ENCODE results near the gene PDIA6. TPM values are rescaled to one million over a fixed set of nuclear protein-coding genes. Genes with fewer than 3 reads are reported as not detected.

The PDIA6 gene
- total RNA-seq, 1 experiment from 2014 or later = 317 TPM

DNA sequence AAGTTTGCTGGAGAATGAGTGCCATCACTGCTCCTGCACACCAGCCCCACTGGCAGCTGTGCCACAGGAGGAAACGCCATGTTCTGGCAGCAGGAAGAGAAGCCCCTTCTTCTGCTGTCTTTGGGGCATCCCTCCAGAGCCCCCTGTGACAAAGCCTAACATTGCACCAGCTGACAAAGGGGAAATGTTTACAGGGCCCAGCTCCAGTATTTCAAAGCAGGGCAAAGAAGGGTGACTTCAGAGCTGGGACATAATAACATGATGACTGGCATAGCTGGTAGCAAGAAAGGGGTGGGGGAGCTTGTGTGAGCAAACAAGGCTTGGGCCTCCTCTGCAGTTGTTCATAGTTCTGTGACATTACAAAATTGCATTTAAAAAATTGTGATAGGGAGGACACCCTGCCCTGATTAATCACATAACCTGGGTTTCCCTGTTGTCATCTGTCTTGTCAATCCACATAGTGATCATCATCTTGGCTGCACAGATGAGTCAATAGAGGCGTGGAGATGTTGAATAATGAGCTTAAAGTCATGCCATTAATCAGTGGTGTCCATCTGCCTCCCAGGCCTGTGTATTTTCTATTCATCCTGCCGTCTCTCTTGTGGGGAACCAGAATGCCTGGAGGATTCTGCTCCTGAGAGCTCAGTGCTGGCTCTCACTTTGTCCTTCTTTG, 29.1 kb upstream of the PDIA6 start:
- no TSS peak for BruUV-seq (replicated peaks)
- CTCF ChIA-PET = interaction anchor here (0.7 kb wide), 1 partner anchor 271 kb away, joined by 4 read pairs; no protein-coding TSS in a partner anchor
- TF ChIP-seq, protein P1, sequence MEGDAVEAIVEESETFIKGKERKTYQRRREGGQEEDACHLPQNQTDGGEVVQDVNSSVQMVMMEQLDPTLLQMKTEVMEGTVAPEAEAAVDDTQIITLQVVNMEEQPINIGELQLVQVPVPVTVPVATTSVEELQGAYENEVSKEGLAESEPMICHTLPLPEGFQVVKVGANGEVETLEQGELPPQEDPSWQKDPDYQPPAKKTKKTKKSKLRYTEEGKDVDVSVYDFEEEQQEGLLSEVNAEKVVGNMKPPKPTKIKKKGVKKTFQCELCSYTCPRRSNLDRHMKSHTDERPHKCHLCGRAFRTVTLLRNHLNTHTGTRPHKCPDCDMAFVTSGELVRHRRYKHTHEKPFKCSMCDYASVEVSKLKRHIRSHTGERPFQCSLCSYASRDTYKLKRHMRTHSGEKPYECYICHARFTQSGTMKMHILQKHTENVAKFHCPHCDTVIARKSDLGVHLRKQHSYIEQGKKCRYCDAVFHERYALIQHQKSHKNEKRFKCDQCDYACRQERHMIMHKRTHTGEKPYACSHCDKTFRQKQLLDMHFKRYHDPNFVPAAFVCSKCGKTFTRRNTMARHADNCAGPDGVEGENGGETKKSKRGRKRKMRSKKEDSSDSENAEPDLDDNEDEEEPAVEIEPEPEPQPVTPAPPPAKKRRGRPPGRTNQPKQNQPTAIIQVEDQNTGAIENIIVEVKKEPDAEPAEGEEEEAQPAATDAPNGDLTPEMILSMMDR (IDR thresholded peaks at IDR 0.05; ENCODE audit: unreplicated experiment) = no peak
- H3K36me3 Mint-ChIP-seq (ENCODE audit: insufficient read depth, unreplicated experiment) = peaks cover 7% of the 10 kb centered on the region
- H3K4me3 Mint-ChIP-seq (ENCODE audit: low read depth, unreplicated experiment) = no peak overlapping the region
- intact Hi-C loops (cut with micrococcal nuclease; ENCODE audit: unreplicated experiment) = no loop called here
- H3K27me3 Mint-ChIP-seq (ENCODE audit: unreplicated experiment) = peaks cover 74% of the 10 kb centered on the region
- peaks cover 12% of the 10 kb centered on the region for H3K4me1 Mint-ChIP-seq (ENCODE audit: low read depth, unreplicated experiment)
- H3K27ac Mint-ChIP-seq (ENCODE audit: unreplicated experiment) = no peak overlapping the region
- no peak for DNase-seq
- peaks cover 7% of the 10 kb centered on the region for H3K9me3 Mint-ChIP-seq (ENCODE audit: low read depth, unreplicated experiment)

DNA sequence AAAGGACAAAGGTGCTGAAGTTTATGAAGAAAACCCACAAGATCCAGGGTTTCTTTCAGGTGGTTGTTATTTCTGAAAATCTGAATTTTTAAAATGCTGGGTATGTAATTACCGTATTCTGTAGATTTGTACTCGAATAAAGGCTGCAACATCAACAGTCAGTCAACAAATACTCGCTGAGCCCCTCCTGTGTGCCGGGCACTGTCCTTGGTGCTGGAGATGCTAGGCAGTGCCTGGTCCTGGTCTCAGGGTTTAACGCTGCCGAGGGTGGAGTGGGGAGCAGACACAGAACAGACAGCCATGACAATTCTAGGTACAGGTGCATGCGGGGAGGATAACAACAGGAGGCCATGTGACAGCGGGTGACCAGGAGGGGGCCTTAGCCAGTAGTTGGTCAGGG, 27.2 kb upstream of the PDIA6 start:
- H3K36me3 Mint-ChIP-seq (ENCODE audit: insufficient read depth, unreplicated experiment) = peaks cover 7% of the 10 kb centered on the region
- no peak overlapping the region for H3K4me3 Mint-ChIP-seq (ENCODE audit: low read depth, unreplicated experiment)
- DNase-seq = no peak
- TF ChIP-seq, protein P1 (IDR thresholded peaks at IDR 0.05; ENCODE audit: unreplicated experiment) = no peak
- intact Hi-C loops (cut with micrococcal nuclease; ENCODE audit: unreplicated experiment) = loop anchor here (10.0 kb wide), 1 partner anchor 745 kb away; no protein-coding TSS in a partner anchor
- H3K27me3 Mint-ChIP-seq (ENCODE audit: unreplicated experiment) = peaks cover 58% of the 10 kb centered on the region
- peaks cover 7% of the 10 kb centered on the region for H3K9me3 Mint-ChIP-seq (ENCODE audit: low read depth, unreplicated experiment)
- no TSS peak for BruUV-seq (replicated peaks)
- CTCF ChIA-PET = no interaction called here
- peaks cover 12% of the 10 kb centered on the region for H3K4me1 Mint-ChIP-seq (ENCODE audit: low read depth, unreplicated experiment)
- no peak overlapping the region for H3K27ac Mint-ChIP-seq (ENCODE audit: unreplicated experiment)

DNA sequence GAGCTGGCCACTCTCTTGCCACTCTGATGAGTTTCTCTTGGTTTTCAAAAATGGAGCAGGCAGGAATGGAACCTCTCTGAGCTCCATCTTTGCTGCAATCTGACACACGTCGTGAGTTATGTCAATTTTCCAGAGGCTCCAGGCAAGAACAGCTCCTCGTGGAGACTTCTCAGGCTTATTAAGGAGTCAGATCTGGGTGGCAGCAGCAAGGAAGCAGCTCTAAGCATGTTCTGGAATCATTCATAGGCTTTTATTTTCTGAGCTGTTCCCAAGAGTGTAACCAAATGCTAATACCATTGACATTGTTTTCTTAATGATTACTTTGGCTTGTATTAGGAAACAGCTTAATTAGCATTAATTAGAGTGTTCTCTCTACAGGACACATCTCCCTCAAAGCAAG, 26.1 kb upstream of the PDIA6 start:
- Mint-ChIP-seq H3K9me3 (ENCODE audit: low read depth, unreplicated experiment) (peaks cover 7% of the 10 kb centered on the region), H3K36me3 (ENCODE audit: insufficient read depth, unreplicated experiment) (peaks cover 7% of the 10 kb centered on the region), H3K4me1 (ENCODE audit: low read depth, unreplicated experiment) (peaks cover 5% of the 10 kb centered on the region), H3K27ac (ENCODE audit: unreplicated experiment) (no peak overlapping the region), H3K27me3 (ENCODE audit: unreplicated experiment) (peaks cover 49% of the 10 kb centered on the region), H3K4me3 (ENCODE audit: low read depth, unreplicated experiment) (no peak overlapping the region)
- intact Hi-C loops (cut with micrococcal nuclease; ENCODE audit: unreplicated experiment) = loop anchor here (10.0 kb wide), 1 partner anchor 746 kb away; no protein-coding TSS in a partner anchor
- TF ChIP-seq, protein P1 (IDR thresholded peaks at IDR 0.05; ENCODE audit: unreplicated experiment) = no peak
- CTCF ChIA-PET = no interaction called here
- BruUV-seq (replicated peaks) = no TSS peak
- no peak for DNase-seq

DNA sequence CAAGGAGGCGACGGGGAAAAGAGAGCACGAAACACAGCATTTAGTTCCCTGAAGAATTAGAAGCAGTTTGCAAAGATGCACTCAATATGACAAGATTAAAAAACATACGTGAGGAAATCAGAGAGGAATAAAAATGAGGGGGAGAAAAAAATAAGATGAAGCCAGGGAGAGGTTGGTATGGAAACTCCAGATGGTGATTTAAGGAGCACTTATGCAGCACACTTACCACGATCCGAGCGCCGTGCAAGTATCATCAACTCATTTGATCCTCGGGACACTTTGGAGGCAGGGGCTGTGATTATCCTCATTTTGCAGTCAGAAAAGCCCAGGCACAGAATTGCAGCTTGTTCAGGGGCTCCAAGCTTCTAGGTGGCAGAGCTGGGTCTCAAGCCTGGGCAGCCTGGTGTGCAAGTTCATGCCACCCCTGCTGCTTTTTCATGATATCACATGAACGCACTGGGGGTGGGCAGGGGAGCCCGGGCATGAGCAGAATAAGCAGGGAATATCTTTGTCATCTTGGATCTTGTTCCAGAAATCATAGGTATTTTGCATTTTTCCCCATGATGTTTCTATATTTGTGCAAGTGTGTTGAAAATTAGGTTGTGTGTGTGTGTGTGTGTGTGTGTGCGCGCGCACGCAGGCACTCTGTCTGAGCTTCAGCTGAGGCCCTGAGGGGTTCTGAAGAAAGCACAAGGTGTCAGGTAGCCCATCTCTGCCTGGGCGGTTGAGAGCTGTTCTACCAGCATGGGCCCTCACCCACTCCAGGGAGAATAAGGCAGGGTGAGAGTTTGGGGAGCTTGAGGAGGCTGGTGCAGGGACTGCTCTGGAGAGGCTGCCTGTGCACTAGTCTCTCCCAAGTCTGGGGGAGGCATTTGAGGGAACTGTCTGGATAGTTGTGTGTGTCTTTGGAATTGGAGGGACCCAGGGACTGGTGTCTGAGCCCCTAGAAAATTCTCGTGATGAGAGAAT, 25.0 kb upstream of the PDIA6 start:
- Mint-ChIP-seq H3K4me1 (ENCODE audit: low read depth, unreplicated experiment) (no peaks in the 10 kb centered on the region), H3K9me3 (ENCODE audit: low read depth, unreplicated experiment) (peaks cover 4% of the 10 kb centered on the region), H3K4me3 (ENCODE audit: low read depth, unreplicated experiment) (no peak overlapping the region), H3K36me3 (ENCODE audit: insufficient read depth, unreplicated experiment) (peaks cover 7% of the 10 kb centered on the region), H3K27ac (ENCODE audit: unreplicated experiment) (no peak overlapping the region), H3K27me3 (ENCODE audit: unreplicated experiment) (peaks cover 60% of the 10 kb centered on the region)
- no TSS peak for BruUV-seq (replicated peaks)
- intact Hi-C loops (cut with micrococcal nuclease; ENCODE audit: unreplicated experiment) = loop anchor here (10.0 kb wide), 1 partner anchor 747 kb away; no protein-coding TSS in a partner anchor
- no peak for DNase-seq
- CTCF ChIA-PET = interaction anchor here (0.6 to 0.7 kb wide), 2 partner anchors 587 to 826 kb away, joined by 3 read pairs; no protein-coding TSS in a partner anchor
- TF ChIP-seq, protein P1 (IDR thresholded peaks at IDR 0.05; ENCODE audit: unreplicated experiment) = no peak
